NCI-H2107 treated with DMSO at 0.1 percent for 48 hours (cell line): ENCODE measurements around the gene THAP6.
"Not testable (repeated sequence)": the region's sequence is repeated elsewhere in the genome, so short reads cannot be mapped to it uniquely, and the experiment has no call there.

ENCODE experiments used
- DNase-seq: peaks from one replicate; lab custom pipeline; 2025; ENCODE audit not compliant: unreplicated experiment; lab: John Stamatoyannopoulos, UW

Gene THAP6

DNA sequence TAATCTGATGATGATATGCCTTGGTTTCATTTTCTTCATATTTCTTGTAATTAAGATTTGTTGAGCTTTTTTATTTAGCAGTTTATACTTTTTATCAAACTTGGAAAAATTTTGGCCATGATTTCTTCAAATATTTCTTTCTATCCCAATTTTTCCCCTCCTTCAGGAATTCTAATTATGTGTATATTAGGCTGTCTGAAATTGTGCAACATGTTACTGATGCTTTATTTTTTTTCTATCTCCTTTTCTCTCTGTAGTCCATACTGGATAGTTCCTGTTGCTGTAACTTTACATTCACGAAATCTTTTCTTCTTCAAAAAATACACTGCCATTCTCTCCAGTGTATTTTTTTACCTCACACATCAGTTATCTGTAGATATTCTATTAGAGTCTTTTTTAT, 10.8 kb downstream of the THAP6 start:
- no peak for DNase-seq

DNA sequence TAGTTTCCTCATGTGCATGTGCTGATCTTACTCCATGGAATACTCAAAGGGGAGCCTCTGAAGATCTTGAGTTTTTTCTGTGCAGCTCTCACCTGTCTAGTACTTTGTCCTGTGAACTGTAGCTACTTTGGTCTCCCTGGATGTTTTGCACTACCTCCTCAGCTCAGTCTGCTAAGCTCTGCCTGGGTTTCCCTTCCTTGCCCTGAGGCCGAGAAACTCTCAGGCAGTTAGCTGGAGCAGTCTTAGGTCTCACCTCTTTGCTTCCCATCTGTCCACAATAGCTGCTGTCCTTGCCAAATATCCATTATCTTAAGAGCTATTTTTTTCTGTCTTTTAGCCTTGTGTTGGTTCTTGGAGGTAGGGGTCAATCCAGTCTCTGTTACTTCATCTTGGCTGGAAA, 11.6 kb downstream of the THAP6 start:
- no peak for DNase-seq

DNA sequence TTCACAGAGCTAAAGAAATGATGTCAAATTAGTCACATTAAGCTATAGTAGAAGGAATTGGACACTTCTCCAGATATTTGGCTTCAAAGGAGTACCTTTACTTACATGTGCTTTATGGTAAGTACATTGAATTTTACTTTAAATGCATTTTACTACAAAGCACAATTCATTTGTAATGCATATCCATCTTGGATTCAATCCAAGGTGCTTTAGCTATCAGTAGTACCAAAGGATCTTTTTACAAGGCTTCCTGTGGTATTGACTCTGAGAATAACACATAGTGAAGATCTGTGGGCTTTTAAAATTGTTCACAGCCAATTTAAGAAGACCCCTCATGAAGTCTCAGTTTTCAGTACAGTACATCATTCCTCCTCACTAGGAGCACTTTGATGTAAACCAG, 13.2 kb downstream of the THAP6 start:
- DNase-seq = no peak

DNA sequence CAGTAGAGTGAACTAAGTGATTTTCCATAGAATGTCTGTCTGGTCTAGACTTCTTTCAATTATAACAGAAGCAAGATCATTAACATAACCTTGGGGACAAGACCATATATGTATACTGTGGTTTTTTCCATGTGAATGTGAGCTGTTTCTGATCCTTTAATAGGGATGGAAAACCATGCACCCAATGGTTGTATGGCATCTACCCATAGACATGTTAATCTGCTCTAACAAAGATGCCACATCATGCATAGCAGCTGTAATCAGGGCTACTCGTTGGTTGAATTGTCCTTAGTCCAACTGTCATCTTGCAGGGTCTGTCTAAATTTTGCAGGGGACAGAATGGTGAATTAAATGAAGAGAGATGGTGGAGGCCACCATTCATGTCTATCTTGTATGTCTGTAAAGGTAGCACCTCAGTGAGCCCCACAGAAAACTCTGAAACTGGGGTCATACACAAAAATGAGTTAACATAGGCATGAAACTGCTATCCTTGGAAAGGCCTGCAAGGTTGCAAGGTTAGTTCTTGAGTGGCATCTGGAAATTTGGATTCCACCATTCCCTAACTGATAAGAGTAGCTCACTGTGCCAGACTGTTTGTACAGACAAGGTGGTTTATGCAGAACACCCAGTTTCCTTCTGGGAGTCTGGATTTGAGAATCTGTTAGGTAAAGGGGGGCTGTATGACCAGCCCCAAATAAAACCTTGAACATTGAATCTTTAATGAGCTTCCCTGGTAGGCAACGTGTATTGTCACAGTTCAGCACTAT, 16.5 kb downstream of the THAP6 start:
- no peak for DNase-seq

DNA sequence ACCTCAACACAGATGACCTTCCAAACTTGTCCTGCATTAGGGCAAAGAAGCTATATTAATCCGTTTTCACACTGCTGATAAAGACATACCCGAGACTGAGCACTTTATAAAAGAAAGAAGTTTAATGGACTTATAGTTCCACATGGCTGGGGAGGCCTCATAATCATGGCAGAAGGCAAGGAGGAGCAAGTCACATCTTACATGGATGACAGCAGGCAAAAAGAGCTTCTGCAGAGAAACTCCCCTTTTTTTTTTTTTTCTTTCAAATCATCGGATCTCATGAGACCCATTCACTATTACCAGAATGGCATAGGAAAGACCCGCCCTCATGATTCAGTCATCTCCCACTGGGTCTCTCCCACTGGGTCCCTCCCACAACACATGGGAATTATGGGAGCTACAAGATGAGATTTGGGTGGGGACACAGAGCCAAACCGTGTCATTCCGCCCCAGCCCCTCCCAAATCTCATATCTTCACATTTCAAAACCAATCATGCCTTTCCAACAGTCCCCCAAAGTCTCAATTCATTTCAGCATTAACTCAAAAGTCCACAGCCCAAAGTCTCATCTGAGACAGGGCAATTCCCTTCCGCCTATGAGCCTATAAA, 17.4 kb downstream of the THAP6 start:
- DNase-seq = not testable (repeated sequence)

DNA sequence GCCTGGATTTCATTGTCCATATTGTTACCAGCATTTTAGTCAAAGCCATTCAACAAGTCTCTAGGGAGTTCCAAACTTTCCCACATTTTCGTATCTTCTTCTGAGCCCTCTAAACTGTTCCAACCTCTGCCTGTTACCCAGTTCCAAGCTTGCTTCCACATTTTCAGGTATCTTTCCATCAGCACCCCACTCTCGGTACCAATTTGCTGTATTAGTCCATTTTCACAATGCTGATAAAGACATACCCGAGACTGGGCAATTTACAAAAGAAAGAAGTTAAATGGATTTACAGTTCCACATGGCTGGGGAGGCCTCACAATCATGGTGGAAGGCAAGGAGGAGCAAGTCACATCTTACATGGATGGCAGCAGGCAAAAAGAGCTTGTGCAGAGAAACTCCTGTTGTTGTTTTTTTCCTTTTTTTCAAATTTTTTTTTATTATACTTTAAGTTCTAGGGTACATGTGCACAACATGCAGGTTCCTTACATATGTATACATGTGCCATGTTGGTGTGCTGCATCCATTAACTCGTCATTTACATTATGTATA, 19.1 kb downstream of the THAP6 start:
- not testable (repeated sequence) for DNase-seq

DNA sequence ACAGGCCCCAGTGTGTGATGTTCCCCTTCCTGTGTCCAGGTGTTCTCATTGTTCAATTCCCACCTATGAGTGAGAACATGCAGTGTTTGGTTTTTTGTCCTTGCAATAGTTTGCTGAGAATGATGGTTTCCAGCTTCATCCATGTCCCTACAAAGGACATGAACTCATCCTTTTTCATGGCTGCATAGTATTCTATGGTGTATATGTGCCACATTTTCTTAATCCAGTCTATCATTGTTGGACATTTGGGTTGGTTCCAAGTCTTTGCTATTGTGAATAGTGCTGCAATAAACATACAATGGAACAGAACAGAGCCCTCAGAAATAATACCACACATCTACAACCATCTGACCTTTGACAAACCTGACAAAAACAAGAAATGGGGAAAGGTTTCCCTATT, 19.7 kb downstream of the THAP6 start:
- not testable (repeated sequence) for DNase-seq

DNA sequence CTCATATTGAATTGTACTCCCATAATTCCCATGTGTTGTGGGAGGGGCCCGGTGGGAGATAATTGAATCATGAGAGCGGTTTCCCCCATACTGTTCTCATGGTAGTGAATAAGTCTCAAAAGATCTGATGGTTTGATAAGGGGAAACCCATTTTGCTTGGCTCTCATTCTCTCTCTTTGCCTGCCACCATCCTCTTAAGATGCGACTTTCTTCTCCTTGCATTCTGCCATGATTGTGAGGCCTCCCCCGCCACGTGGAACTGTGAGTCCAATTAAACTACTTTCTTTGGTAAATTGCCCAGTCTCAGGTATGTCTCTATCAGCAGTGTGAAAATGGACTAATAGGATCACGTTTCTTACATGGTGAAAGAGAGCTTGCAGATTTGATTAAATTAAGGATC, 23.0 kb downstream of the THAP6 start:
- not testable (repeated sequence) for DNase-seq

DNA sequence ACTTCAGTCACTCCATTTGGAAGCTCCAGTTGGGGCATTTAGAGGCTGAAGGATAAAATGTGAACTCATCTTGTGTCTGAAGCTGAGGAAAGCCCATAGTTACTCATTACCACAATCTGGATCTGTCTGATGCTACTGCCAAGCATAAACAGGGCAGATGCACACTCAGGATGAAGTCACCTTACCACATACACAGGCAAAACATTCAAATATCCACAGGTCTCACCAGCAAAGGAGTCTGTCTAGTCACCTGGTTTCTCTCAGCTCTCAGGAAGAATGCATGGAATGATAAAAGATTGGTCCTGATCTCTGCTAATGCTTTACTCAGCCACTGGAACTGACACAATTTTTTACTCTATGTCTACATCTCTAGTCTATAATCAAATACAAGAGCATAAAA, 28.6 kb downstream of the THAP6 start:
- no peak for DNase-seq

DNA sequence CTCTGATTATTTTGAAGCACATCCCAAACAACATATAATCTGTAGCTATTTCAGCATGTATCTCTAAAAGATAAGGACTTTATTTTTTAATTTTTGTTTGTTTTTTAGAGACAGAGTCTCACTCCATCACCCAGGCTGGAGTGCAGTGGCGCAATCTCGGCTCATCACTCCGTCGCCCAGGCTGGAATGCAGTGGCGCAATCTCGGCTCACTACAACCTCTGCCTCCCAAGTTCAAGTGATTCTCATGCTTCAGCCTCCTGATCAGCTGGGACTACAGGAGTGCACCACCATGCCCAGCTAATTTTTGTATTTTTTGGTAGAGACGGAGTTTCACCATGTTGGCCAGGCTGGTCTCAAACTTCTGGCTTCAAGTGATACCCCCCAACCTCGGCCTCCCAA, 29.9 kb downstream of the THAP6 start:
- not testable (repeated sequence) for DNase-seq

DNA sequence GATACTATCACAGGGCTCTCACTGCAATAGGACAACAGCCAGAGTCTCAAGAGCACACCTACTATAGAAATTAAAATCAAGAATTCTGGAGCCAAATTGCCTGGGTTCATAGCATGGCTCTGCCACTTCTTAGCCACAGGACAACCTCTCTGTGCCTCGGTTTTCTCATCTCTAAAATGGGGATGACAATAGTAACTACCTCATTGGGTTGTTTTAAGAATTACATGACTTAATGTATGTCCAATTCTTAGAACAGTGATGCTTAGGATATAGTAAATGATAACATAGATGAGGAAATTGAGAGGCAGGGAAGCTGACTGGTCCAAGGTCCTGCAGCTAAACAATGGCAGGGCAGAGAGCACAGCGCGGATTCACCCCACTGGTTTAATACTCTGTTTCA, 30.6 kb downstream of the THAP6 start:
- no peak for DNase-seq

DNA sequence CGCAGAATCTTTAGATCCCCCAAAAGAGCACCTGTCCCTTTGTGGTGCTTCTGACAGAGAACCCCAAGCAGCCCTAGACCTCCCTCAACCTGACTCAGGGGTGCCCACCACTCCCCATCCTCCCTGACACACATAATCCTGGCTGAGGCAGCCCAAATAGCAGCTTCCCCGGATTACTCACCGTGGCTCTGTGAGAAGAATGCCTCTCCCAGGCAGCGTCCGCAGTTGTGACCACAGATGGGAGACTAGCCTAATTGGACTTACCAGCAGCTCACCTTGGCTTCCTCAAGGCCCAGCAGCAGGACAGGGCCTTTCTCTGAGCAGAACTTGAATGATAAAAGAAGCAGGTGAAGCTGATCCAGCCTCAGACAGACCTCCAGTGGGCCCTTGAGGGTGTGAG, 31.3 kb downstream of the THAP6 start:
- no peak for DNase-seq

DNA sequence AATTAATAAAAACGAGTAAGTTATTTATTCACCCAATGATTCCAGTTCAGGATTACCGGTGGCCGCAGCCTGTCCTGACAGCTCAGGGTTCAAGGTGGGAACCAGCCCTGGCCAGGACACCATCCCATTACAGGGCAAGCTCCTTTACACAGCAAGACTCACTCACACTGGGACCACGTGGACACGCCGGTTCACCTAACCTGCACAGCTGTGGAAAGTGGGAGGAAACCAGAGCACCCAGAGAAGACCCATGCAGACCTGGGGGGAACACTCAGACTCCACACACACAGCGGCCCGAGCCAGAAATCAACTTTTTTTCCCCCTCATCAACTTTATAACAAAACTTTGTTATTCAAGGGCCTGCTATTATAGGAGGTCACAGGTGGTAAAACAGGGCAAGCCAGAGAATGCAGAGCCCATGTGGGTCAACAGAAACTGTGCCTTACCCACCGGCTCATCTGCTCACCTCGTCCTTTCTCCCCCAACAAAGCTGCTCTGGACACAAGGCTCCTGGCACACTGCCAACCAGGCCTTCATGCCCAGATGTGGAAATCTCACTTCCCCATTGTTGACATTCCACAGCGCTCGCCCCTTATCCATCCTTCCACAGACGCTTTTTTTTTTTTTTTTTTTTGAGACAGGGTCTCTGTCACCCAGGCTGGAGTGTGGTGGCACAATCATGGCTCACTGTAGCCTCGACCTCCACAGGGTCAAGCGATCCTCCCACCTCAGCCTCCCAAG, 33.5 kb downstream of the THAP6 start:
- DNase-seq = no peak

DNA sequence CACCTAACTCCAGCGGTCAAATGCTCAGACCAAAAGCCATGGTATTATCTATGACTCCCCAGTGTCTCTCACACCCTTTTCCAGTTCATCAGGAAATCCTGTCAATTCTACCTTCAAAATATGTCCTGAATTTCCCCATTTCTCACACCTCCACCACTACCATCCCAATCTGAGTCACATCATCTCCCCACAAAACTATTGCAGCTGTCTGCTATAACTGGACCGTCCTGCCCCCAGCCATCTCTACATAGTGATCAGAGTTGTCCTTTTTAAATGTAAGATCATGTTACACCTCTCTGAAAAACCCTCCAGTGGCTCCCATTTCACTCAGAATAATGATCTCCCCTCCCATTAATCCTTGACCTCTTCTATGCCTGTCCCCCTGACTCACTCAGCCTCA, 34.7 kb downstream of the THAP6 start:
- DNase-seq = no peak

DNA sequence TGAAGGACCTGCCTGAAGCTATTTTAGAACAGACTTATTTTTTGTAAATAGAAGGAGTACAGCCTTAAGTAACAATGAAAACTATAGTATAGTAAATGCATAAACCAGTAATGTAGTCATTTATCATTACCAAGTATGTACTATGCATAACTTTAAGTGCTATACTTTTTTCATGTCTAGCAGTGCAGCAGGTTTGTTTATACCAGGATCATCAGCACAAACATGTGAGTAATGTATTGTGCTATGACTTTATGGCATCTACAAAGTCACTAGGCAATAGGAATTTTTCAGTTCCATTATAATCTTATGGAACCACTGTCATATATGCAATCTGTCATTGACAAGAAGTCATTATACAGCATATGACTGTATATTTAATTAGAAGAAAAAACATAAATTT, 38.2 kb downstream of the THAP6 start:
- DNase-seq = no peak

DNA sequence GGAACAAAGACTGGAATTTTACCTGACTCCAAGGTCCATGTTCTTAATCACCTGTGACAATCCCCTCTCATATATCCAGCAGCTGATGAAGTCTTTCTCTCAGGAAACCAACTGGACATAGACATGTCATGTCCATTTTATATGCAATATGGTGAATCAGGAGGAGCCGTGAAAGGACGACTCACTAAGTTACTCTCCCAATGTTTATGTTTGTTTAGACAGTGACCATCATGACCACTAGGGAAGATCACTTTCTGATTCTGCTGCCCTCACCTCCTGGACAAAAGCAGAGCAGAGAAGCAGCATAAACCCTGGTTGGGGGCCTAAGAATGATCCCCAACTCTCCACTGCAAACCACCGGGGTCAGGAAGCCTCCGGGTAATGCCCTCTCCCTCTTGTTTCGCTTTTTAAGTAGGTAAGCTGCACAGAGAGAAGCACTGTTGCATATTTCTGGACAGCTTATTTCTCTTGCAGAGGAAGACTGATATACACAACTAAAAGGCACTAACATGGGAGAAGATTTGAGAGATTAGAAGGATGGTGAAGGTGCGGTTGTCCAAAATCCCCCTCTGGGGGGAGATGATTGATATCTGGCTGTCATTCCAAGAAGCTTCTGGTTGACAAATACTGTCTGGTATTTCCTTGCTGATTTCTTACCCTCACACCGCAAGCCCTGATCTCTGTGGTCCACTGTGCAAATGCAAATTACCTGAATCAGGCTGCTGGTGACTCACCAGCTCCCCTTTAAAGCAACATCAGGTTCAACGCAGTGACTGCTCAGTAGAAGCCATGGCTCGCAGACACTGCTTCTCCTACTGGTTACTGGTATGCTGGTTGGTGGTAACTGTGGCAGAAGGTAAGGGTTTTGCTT, 41.3 kb downstream of the THAP6 start, which contains the start of gene ODAPH:
ODAPH (plus strand) TSS at position 773 of the 871 bp plus-strand sequence; CDS start at position 790, 17 bp downstream.
- no peak for DNase-seq

DNA sequence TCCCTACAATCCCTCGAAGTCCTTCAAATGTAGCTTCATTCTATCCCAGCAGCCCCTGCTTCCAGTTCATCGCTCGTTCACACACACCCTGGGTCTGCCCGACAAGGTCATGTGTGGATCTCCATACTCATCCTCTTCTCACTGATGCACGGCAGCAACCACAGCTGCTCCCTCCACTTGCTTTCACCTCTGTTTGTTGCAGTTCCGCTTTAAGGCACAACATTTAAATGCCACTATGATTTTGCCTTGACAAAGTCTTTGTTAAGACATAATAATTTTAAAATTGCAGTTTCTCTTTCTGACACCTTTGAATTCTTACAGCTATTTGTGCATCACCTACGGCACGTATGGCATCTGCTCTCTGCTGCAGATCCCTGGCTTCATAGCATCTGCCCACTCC, 43.4 kb downstream of the THAP6 start:
- DNase-seq = no peak

DNA sequence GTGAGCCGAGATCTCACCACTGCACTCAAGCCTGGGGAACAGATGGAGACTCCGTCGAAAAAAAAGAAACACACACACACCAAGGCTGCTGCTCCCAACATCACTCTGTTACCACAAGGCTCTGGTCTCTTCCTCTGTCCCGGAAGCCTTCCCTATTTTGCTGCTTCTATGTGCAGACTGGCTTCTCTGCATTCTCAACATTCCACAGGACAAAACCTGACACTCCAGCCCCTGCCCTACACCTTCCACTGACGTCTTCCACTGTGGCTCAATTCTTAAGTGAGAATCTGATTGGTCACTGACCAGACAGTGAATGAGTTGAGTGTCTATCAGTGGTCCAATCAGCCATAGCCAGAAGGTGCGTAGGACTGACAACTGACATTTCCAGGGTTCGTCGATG, 47.5 kb downstream of the THAP6 start:
- no peak for DNase-seq

DNA sequence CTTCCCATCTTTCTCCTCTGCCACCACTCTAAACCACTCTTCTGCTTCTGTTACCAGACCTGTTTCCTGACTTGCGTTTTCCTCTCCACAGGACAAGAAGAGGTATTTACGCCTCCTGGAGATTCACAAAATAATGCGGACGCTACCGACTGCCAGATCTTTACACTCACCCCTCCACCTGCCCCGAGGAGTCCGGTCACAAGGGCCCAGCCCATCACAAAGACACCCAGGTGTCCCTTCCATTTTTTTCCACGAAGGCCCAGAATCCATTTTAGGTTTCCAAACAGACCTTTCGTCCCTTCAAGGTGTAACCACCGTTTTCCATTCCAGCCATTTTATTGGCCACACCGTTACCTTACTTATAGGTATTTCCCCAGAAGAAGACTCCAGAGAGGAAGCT, 49.8 kb downstream of the THAP6 start:
- no peak for DNase-seq

DNA sequence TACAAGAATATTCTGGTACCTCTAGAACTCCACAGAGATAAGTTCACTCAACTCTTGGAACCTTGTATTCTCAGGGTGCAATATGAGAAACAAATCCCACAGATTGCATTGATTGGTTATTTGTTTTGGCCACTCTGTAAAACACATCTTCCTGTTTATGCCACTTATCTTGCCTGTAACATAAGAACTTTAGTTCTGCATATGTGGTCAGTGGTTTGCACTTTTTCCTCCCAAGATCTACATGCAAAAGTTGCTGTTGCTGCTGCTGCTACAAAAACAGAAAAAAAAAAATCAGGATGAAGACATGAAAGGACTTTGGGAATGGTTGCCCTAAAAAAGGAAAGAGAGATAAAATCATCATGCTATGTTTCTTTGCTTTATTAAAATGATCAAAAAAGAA, 51.2 kb downstream of the THAP6 start:
- no peak for DNase-seq

DNA sequence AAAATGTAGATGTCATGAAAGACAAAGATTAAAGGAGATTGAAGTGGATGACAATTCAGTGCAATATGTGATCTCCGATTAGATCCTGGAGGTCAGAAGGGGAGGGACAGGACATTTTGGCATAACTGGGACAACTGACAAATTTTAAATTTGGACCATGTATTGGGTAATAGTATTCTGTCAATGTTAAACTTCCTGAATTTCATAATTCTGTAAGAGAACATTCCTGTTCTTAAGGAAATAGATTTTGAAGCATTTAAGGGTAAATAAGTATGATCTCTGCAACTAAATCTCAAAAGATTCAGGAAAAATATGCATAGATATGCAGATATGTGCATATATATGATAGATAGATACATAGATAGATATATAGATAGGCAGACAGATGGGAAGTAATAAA, 52.6 kb downstream of the THAP6 start:
- DNase-seq = no peak
